ENCODE data around the gene DYNC2H1. TPM values are rescaled to one million over a fixed set of nuclear protein-coding genes. Genes with fewer than 3 reads are reported as not detected.
"Not testable (repeated sequence)": the region's sequence is repeated elsewhere in the genome, so short reads cannot be mapped to it uniquely, and the experiment has no call there.

DYNC2H1 gene
- total RNA-seq, 1 experiment from 2014 or later: 20.8 TPM

DNA sequence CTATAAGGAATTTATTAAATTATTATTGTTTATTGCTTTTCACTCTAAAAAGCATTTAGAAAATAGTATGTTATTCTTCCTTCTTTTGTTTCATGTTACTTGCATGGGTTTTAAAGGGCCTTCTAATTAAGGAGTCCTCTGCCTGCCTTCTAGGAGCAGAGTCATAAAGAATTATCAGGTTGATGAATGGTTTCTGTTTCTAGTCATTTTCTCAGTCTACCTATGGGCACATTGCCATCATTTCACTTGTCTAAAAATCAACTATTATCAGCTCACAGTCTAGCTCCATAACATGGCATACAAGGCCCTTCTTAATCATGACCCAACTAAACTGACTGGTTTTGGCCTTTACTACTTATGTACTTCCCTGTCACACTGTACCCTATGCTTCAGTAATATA lies 16.2 kb downstream of the DYNC2H1 start:
- no peak for DNase-seq (ENCODE audit: extremely low read depth, low read depth)

DNA sequence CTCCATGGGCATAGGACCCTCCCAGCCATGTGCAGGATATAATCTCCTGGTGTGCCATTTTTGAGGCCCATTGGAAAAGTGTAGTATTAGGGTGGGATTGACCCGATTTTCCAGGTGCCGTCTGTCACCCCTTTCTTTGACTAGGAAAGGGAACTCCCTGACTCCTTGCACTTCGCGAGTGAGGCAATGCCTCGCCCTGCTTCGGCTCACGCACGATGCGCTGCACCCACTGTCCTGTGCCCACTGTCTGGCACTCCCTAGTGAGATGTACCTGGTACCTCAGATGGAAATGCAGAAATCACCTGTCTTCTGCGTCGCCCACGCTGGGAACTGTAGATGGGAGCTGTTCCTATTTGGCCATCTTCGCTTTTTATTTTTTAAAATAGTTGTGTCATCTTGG lies 32.8 kb downstream of the DYNC2H1 start:
- not testable (repeated sequence) for DNase-seq (ENCODE audit: extremely low read depth, low read depth)

DNA sequence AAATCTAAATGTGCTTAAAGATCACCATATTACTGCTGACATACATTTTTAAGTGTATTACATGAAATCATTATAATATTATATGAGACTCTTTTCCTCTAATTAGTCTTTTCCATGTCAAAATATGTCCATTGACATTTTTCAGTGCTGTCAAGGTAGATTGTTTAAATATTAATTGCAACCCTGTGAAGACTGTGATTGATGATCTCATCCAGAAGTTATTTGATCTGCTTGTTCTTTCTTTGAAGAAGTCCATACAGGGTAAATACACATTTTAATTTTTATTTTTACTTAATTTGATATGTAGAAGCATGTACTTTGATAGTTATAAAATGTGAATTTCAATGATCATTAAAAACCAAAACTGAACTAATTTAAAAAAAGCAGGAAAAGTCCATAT lies 38.4 kb downstream of the DYNC2H1 start:
- no peak for DNase-seq (ENCODE audit: extremely low read depth, low read depth)

DNA sequence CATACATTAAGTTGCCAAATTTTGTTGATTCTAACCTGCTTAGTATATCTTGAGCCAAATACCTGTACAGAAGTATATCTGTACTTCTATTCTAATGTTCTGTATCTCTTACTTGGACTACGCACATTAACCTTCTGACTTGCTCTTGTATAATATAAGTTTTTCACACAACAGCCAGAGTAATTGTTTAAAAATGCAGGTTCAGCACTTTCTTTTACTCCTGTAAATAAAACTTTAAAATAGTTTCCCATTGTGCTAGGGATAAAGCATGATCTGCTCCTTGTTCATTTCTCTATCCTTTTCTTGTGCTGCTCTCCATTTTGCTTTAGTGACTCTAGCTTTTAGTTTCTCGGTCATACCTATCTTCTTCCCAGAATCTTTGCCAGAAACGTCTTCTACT lies 48.3 kb downstream of the DYNC2H1 start:
- DNase-seq (ENCODE audit: extremely low read depth, low read depth): no peak

DNA sequence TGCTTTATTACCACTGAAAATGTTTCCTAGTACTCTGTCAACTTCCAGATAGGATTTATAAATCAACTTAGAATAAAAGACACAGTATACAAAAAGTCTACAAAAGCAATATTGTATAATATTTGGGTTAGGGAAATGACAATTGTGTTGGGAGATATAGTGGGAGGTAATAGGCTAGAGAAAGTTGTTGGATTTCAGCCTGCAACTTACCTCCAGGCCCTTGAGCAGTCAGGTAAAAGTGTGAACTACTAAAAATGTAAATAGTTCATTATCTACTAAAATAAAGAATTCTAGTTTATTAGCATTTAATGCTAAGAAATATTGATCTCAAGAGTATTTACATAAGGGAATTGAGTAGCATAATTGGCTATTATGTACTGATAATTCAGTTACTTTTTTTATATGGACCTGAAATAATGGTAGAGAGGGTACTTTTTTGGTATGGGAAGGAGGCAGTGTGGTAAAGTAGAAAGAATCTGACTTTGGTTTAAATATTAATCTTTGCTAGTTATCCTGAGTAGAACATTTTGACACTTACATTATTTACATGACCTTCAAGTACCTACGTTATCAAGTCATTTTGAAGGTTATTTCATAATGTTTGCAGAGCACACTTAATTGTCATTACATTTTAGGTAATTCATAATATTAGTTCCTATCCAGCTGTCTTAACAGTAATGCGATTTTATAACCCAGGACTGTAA lies 55.0 kb downstream of the DYNC2H1 start:
- DNase-seq (ENCODE audit: extremely low read depth, low read depth): no peak

DNA sequence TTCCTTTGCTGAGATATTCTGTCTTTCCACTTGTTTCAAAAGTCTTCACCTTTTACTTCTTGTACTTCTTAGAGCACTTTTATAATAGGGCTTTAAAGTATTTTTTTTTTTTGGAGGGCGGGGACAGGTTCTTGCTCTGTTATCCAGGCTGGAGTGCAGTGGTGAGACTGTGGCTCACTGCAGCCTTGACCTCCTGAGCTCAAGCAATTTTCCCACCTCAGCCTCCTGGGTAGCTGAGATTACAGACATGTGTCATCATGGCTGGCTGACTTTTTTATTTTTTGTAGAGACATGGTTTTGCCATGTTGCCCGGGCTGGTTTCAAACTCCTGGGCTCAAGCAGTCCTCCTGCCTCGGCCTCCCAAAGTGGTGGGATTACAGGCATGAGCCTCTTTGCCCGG lies 57.9 kb downstream of the DYNC2H1 start:
- DNase-seq (ENCODE audit: extremely low read depth, low read depth): no peak

DNA sequence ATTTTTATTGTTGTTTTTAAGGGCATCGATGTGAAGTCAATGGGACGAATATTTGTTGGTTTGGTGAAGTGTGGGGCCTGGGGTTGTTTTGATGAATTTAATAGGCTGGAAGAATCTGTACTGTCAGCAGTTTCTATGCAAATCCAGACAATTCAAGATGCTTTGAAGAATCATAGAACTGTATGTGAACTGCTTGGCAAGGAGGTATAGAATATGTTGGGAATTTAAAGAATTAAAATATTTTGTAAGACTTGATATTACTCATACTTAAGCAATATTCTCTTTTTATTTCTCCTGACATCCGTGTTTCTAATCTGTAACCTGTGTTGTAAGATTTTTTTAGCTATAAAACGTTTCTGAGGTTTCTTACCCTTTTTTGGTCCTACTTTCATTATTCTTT lies 61.6 kb downstream of the DYNC2H1 start:
- DNase-seq (ENCODE audit: extremely low read depth, low read depth): no peak

DNA sequence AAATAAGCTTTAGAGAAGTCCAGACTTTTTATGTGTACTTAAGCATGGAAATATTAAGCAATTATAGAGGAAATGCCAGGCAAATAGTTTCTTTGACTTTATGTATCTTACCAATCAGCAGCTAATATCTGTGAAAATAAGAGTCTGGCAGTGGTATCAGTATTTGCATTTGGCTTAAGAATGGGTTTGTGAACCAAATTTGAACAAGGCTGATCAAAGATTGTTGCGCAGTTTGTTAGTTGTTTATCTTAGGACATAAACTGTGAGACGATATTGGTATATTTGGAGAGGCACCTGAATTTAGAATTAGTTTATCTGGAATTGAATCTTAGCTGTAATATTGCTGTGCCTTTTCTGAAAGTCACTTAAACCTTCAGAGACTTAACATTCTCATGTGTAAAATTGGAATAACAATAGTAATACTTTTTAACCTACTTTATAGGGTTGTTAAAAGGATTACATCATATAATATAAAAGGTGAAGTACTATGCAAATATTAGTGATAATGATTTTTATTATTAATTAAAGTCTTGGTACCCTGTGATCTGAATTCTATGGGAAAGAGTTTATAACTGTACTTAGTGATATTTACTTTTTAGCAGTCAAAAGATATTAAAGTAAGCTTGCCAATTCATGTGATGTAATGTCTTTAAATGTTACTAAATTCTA lies 66.4 kb downstream of the DYNC2H1 start:
- DNase-seq (ENCODE audit: extremely low read depth, low read depth): no peak

DNA sequence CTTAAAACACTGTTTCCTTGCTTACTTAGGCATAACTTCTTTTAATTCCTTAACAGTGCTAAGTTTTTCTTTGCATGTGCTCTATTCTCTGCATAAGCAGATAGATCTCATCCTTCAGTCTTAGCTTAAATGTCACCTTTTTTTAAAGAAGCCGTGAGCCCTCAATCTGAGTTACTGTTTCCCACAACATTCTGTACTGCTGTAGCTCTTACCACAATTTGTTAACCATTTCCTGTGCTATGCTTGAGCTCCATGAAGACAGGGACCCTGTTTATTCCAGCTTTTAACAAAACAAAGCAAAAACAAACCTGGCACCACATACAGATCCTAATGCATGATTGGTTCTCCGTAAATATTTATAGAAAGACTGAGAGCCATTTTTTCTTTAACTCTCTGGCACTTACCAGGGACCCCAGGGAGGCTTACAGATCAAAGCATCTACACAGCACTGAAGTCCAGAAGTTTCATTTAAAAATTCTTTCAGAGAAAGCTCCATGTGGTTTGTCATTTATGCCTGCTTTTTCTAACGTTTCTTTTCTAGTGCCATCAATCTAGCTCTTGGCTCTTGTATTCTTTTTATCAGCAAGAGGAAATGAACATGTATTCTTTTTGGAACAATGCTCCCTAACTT lies 74.9 kb downstream of the DYNC2H1 start:
- no peak for DNase-seq (ENCODE audit: extremely low read depth, low read depth)

DNA sequence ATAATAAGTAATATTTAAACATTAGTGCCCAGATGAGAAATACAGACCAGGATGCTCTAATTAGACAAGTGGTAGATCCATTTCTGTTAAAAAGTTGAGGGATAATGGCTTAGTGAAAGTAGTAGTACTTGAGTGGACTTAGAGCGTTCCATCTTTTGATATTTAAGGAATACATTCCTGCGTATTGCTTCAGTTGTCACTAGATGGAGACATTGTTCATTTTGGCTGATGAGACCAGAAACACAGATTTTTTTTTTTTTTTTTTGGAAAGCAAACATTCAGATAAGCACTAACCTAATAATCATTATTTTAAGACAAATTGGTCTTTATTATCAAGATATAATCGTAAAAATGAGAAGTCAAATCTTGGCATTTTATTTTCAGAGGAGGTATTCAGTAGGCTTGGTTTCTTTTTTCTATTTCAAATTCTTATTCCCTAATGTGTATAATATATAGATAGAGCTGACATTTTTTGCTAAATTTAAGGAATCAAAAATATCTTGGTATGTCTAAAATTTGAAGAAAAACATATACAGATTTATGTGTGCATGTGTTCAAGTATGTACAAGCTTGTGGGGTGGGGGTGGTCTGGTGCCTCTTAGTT lies 92.9 kb downstream of the DYNC2H1 start:
- DNase-seq (ENCODE audit: extremely low read depth, low read depth): peak; percentile 29

DNA sequence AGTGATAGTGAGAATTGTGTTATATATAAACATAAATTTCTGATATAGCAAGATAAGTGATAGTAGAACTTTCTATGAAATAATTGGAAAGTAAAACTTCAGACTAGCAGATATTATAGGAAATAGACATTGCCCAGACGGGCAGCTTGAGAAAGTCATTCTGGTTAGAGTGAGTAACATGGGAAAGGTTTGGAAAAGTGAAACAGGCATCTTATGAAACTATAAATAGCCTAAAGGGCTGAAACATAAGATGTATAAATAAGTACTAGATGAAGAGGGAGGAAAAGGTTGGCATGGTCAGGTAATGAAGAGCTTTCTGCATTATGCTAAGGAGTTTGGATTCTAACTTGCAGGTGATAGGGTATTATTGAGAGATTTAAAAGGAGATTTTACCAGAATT lies 101.3 kb downstream of the DYNC2H1 start:
- no peak for DNase-seq (ENCODE audit: extremely low read depth, low read depth)

DNA sequence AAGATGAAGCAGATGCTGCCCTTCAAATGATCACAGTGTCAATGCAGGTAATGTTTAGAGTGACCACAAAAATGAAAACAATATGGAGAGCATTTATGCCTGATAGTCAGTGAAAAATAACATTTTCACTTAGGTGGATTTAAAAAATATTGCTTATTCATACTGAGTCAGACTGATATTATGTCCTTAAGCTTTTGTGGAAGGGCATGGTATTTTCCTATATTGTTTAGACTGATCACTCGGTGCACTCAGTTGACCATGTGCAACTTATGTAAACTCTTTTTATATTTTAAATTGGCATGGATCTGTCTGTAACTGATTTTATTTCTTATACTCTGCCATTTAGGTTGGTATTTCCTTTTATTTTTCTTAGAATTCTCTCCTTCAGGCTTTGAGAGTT lies 106.6 kb downstream of the DYNC2H1 start:
- DNase-seq (ENCODE audit: extremely low read depth, low read depth): no peak

DNA sequence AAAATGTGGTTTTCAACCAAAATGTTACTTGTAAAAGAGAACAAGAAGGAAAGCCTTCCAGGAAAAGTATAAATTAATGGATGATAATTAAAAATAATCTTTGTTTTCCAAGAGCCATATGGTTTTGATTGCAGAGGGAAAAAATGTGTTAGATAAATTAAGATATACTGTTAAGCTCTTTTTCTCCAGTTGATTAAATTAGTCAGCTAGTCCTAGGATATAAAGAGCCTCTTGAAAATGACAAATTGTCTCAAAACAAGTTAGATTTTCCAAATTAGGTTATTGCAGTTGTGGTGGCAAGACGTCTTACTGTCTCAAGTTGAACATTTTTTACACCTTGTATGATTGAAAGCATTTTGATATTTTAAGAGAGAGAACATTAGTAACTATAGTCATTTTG lies 110.9 kb downstream of the DYNC2H1 start:
- no peak for DNase-seq (ENCODE audit: extremely low read depth, low read depth)

DNA sequence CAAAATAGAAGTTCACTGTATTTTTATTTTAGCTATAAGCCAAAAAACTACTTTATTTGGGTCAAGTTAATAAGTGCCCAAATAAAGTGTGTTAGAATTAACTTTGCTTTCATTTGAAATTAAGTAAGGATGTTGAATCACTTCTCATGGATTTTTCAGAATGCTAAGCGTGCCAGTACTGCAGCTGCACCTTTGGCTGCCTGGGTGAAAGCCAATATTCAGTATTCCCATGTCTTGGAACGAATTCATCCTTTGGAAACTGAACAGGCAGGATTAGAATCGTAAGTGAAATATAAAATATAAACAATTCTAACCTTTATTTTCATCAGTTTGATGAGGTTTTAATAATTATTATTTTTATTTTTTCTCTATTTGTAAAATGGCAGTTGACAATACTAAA lies 113.6 kb downstream of the DYNC2H1 start:
- no peak for DNase-seq (ENCODE audit: extremely low read depth, low read depth)

DNA sequence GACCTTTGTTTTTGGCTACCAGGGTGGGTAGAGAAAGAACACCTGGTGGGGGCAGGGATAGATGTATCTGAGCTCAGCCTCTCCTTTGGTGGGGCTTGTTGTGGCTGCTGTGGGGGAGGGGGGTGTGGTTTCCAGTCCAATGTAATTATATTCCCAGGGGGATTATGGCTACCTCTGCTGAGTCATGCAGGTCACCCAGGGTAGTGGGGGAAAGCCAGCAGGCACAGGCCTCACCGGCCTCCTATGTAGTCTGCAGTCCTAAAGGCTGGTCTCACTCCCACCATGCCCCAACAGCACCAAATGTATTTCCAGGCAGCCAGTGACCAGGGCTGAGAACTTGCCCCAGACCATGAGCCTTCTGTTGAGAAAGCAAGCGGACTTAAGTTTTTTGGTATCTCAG lies 119.6 kb downstream of the DYNC2H1 start:
- DNase-seq (ENCODE audit: extremely low read depth, low read depth): no peak

DNA sequence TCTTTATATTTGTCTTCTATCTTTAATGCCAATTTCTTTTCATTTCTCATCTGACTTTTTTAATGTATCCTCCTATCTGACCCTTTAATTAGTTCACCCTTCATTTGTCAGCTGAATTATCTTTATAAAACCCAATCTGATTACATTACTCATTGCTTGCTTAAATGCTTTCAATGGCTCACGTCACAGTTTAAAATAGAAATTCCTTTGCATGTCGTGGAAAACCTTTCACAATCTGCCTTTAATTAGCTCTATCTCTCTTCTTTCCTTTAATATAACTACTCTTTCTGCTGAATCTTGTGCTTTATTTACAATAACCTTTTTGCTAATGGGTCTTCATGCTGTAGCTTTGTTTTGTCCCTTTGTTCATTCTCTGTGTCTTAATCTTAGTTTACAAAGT lies 125.7 kb downstream of the DYNC2H1 start:
- no peak for DNase-seq (ENCODE audit: extremely low read depth, low read depth)

DNA sequence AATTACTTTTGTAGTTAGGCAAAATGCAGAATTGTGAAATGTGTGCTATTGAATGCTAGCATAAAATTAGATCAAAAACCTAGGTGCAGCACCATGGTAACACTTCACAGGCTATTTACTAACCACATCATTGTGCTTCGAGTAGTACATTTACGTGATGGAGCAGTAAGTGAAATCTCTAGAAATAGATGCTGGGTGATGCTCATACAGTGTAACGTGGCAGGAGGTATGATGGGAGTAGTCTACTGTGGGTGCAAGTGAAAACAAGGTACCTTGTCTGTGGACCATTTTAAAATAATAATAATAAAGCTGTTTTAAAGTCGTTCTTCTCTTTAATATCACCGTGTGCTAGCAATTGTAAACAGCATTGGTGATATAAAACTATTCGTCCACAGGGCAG lies 132.3 kb downstream of the DYNC2H1 start:
- DNase-seq (ENCODE audit: extremely low read depth, low read depth): no peak

DNA sequence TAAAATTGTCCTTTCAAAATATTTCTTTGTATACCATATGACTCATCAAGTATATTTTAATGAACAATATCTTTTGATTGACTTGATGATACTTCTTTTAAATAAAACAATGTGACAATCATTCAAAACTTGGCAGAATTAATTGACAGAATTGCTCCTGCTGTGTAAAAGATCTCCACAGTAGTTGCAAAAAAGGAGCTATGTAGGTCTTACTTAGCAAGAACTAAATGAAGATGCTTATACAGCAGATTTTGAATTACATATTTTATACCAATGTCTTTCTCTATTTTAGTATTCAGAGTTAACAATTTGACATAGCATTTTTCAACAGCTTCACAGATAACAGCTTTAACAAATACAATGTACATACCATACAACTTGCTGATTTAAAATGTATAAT lies 144.9 kb downstream of the DYNC2H1 start:
- DNase-seq (ENCODE audit: extremely low read depth, low read depth): no peak

DNA sequence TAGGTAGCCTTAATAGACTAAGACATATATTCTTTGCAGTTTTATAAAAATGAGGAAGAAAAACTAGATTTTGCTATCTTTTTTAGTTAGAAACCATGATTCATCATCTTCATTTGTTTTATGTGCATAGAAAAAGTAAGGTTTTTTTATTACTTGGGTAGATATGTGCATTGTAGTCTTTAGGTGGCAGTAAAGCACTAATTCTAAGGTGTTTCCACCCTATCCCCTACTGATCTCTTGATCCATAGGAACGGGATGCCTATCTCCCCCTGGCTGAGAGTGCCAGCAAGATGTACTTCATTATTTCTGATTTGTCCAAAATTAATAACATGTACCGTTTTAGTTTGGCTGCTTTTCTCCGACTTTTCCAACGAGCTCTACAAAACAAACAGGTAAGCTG lies 148.1 kb downstream of the DYNC2H1 start:
- DNase-seq (ENCODE audit: extremely low read depth, low read depth): no peak

DNA sequence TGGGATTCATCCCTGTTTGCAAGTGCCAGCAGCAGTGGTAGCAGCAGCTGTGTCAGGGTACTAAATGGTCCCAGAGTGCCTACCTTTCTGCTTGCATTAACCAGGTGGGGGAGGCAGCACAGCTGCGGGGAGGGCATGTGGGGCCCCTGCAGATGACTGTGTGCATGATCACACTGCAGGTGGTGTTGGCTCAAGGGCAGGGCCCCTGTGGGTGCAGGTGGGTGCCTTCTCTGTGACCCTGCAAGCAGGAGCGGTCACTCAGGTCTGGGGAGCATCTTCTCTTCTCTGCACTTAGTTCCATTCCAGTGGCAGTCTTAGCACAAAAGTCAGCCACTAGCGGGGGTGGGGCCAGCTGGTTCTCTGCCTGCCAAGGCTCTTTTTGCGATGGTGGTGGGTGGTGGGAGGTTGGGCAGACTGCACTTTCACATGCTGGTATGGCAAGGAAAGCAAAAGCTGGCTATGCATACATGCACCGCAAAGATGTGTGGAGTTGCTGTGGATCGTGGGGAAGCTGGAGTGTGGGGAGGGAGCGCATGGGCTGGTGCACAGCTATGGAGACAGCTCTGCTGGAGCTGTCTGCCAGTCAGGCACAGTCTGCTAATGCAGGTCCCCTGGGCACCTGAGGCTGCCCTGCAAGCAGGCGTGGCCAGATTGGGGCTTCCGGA lies 157.1 kb downstream of the DYNC2H1 start:
- DNase-seq (ENCODE audit: extremely low read depth, low read depth): no peak

DNA sequence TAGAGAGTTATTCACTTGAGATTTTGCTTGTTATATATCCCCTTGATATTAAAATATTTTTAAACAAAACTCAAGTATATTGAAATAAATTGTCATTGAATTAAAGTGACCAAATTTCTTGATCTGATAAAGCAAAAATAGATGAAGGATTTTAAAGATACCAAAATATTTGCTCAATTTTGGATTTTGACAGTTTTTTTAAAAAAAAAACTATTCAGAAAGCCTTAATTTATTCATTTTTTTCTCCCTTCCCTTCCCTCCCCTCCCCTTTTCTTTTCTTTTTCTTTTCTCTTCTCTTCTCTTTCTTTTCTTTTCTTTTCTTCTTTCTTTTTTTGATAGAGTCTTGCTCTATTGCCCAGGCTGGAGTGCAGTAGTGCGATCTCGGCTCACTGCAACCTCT lies 163.7 kb downstream of the DYNC2H1 start:
- DNase-seq (ENCODE audit: extremely low read depth, low read depth): no peak
